H9 (cell line): ENCODE measurements around the gene CSF1R. TPM values are rescaled to one million over a fixed set of nuclear protein-coding genes. Genes with fewer than 3 reads are reported as not detected.

Experiments
- DNase-seq: peaks from one replicate; pipeline ENCODE4 v3.0.0-alpha.2; 2017
- H2AFZ ChIP-seq: one replicate; pipeline ENCODE4 v1.6.1; 2013; ENCODE audit warnings: mild to moderate bottlenecking, low read length, control low read depth, moderate library complexity
- H2AK5ac ChIP-seq: 2 replicates; pipeline ENCODE4 v1.6.1; 2013; ENCODE audit warnings: low read length, control low read depth, mixed read lengths; ENCODE audit not compliant: insufficient read length
- H2BK120ac ChIP-seq: one replicate; pipeline ENCODE4 v1.6.1; 2013; ENCODE audit warnings: low read depth, mild to moderate bottlenecking, low read length, control low read depth, inconsistent platforms; ENCODE audit not compliant: poor library complexity, severe bottlenecking
- H2BK12ac ChIP-seq: 2 replicates; pipeline ENCODE4 v1.6.1; 2013; ENCODE audit warnings: low read length, control low read depth, mixed read lengths, low read depth; ENCODE audit not compliant: insufficient read length
- H2BK15ac ChIP-seq: 2 replicates; pipeline ENCODE4 v1.6.1; 2013; ENCODE audit warnings: low read depth, low read length, control low read depth
- H2BK20ac ChIP-seq: one replicate; pipeline ENCODE4 v1.6.1; 2013; ENCODE audit warnings: low read depth, mild to moderate bottlenecking, low read length, control low read depth, inconsistent platforms; ENCODE audit not compliant: poor library complexity, severe bottlenecking
- H2BK5ac ChIP-seq: 2 replicates; pipeline ENCODE4 v1.6.1; 2013; ENCODE audit warnings: low read length, control low read depth, mixed read lengths; ENCODE audit not compliant: insufficient read length
- H3K14ac ChIP-seq: 2 replicates; pipeline ENCODE4 v1.6.1; 2013; ENCODE audit warnings: low read length, control low read depth; ENCODE audit not compliant: insufficient read depth
- H3K18ac ChIP-seq: 2 replicates; pipeline ENCODE4 v1.6.1; 2013; ENCODE audit warnings: low read depth, mild to moderate bottlenecking, mixed read lengths, low read length, control low read depth; ENCODE audit not compliant: insufficient read length
- H3K23ac ChIP-seq: 2 replicates; pipeline ENCODE4 v1.6.1; 2013; ENCODE audit warnings: low read length, control low read depth, mixed read lengths, low read depth; ENCODE audit not compliant: insufficient read length
- H3K23me2 ChIP-seq: 2 replicates; pipeline ENCODE4 v1.6.1; 2013; ENCODE audit warnings: low read depth, mild to moderate bottlenecking, mixed read lengths, low read length, control low read depth; ENCODE audit not compliant: insufficient read length, poor library complexity, severe bottlenecking
- H3K27ac ChIP-seq: 2 replicates; pipeline ENCODE4 v1.5.1; 2013; ENCODE audit warnings: low read length, control low read depth, mixed read lengths, low read depth; ENCODE audit not compliant: insufficient read length
- H3K27me3 ChIP-seq: 2 replicates; pipeline ENCODE4 v1.6.1; 2013; ENCODE audit warnings: low read length, control low read depth, inconsistent platforms; ENCODE audit not compliant: insufficient read depth
- H3K4ac ChIP-seq: 2 replicates; pipeline ENCODE4 v1.6.1; 2013; ENCODE audit warnings: low read depth, mild to moderate bottlenecking, control low read depth, inconsistent platforms, low read length, moderate library complexity
- H3K4me1 ChIP-seq: 2 replicates; pipeline ENCODE4 v1.6.1; 2013; ENCODE audit warnings: low read length, control low read depth, inconsistent platforms; ENCODE audit not compliant: insufficient read depth
- H3K4me2 ChIP-seq: 2 replicates; pipeline ENCODE4 v1.6.1; 2013; ENCODE audit warnings: low read length, control low read depth, mixed read lengths; ENCODE audit not compliant: insufficient read length, insufficient read depth
- H3K56ac ChIP-seq: 2 replicates; pipeline ENCODE4 v1.6.1; 2013; ENCODE audit warnings: low read depth, mild to moderate bottlenecking, mixed read lengths, low read length, control low read depth; ENCODE audit not compliant: insufficient read length
- H3K79me1 ChIP-seq: 2 replicates; pipeline ENCODE4 v1.6.1; 2013; ENCODE audit warnings: low read depth, mild to moderate bottlenecking, moderate library complexity, low read length, control low read depth, inconsistent platforms; ENCODE audit not compliant: insufficient read depth, poor library complexity, severe bottlenecking
- H3K79me2 ChIP-seq: 2 replicates; pipeline ENCODE4 v1.6.1; 2013; ENCODE audit warnings: low read length, control low read depth, inconsistent platforms; ENCODE audit not compliant: insufficient read depth
- H3K9ac ChIP-seq: 2 replicates; pipeline ENCODE4 v1.6.1; 2013; ENCODE audit warnings: low read length, control low read depth, mixed read lengths; ENCODE audit not compliant: insufficient read length; ENCODE audit errors: extremely low read depth
- H3K9me3 ChIP-seq: one replicate; pipeline ENCODE4 v1.6.1; 2013; ENCODE audit warnings: low read depth, low read length, inconsistent platforms; ENCODE audit not compliant: control insufficient read depth
- H3T11ph ChIP-seq: one replicate; pipeline ENCODE4 v1.6.1; 2013; ENCODE audit warnings: mild to moderate bottlenecking, low read length, control low read depth, inconsistent platforms
- H4K20me1 ChIP-seq: one replicate; pipeline ENCODE4 v1.6.1; 2013; ENCODE audit not compliant: control insufficient read depth, insufficient read length, insufficient read depth
- H4K5ac ChIP-seq: 2 replicates; pipeline ENCODE4 v1.6.1; 2013; ENCODE audit warnings: low read depth, mild to moderate bottlenecking, mixed read lengths, low read length, control low read depth; ENCODE audit not compliant: insufficient read length
- H4K8ac ChIP-seq: replicated peaks from 2 replicates; pipeline ENCODE4 v1.6.1; 2013; ENCODE audit warnings: low read length, control low read depth, mixed read lengths, low read depth; ENCODE audit not compliant: insufficient read length
- H4K91ac ChIP-seq: 2 replicates; pipeline ENCODE4 v1.6.1; 2013; ENCODE audit warnings: low read depth, mild to moderate bottlenecking, moderate library complexity, mixed read lengths, low read length, control low read depth; ENCODE audit not compliant: insufficient read length
- H3K27ac Mint-ChIP-seq, 3 experiments: 2 replicates in 2 of 3; 3 replicates in 1 of 3; pipeline ENCODE4 v1.8.0; 2020 to 2021; ENCODE audit warnings: mixed read lengths in 3 of 3, mild to moderate bottlenecking in 1 of 3, moderate library complexity in 1 of 3
- H3K27me3 Mint-ChIP-seq: 2 replicates; pipeline ENCODE4 v1.8.0; 2021; ENCODE audit warnings: low read depth, mild to moderate bottlenecking, moderate library complexity, mixed read lengths
- H3K36me3 Mint-ChIP-seq, 3 experiments: 2 replicates in 2 of 3; 3 replicates in 1 of 3; pipeline ENCODE4 v1.8.0; 2020 to 2021; ENCODE audit warnings: low read depth in 3 of 3, mixed read lengths in 3 of 3; ENCODE audit not compliant: insufficient read depth in 1 of 3
- H3K4me1 Mint-ChIP-seq, 2 experiments: 2 replicates each; pipeline ENCODE4 v1.8.0; 2020; ENCODE audit warnings: mixed read lengths in 2 of 2
- H3K4me3 Mint-ChIP-seq, 2 experiments: 2 replicates in 1 of 2; 3 replicates in 1 of 2; pipeline ENCODE4 v1.8.0; 2020 to 2021; ENCODE audit warnings: mild to moderate bottlenecking in 2 of 2, mixed read lengths in 2 of 2, moderate library complexity in 1 of 2
- H3K9me3 Mint-ChIP-seq, 2 experiments: 2 replicates in 1 of 2; 3 replicates in 1 of 2; pipeline ENCODE4 v1.8.0; 2020; ENCODE audit warnings: mild to moderate bottlenecking in 2 of 2, mixed read lengths in 2 of 2, moderate library complexity in 1 of 2
- WGBS: extraction: QIAGEN DNeasy Blood & Tissue Kit; methylation state at CpG from one replicate; pipeline ENCODE4 v1.1.7; 2013; ENCODE audit warnings: missing lambda C conversion rate, low lambda C conversion rate, mixed read lengths; ENCODE audit not compliant: insufficient read length; ENCODE audit errors: extremely low coverage; 5-methylcytosine and 5-hydroxymethylcytosine counted together
- total RNA-seq: library from RNA; stranded (reverse); gene quantifications from 2 replicates; pipeline ENCODE4 v1.2.1, GENCODE V29; 2021
- TF ChIP-seq, protein P1 (sequence below): fragments of 200-600 bp; sonication (generic); conservative IDR thresholded peaks from 3 replicates; pipeline ENCODE4 v1.8.0; 2021; ENCODE audit warnings: antibody characterized with exemption, mild to moderate bottlenecking

CSF1R gene
- total RNA-seq, 1 experiment from 2014 or later: 0.13 TPM

DNA sequence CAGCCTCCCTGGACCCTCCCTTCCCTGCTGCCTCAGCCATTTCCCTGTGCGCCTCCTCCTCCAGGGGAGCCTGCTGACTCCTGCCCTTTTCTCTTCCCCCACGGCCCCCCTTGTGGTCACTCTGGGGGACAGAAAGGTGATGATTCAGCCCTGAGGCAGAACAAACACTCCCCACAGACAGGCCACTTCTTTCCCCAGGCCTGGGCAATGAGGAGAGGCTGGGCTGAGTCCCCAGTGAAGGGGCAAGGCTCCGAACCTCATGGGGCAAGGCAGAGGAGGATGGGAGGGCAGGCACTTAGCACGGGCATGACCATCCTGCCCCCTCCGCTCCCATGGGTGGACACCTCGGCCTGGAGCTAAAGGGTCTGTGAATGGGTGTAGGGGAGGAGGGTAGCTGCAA is 21.0 kb downstream of the CSF1R start:
- Histone ChIP-seq H3K23ac (no peak overlapping the region), H4K5ac (no peak overlapping the region), H3K27ac (no peak overlapping the region), H3T11ph (no peak overlapping the region), H2AFZ (no peak overlapping the region), H3K4ac (no peak overlapping the region), H3K4me2 (no peak overlapping the region), H4K91ac (no peak overlapping the region), H3K79me1 (no peaks in the 10 kb centered on the region), H2BK5ac (no peak overlapping the region), H2AK5ac (no peak overlapping the region), H2BK15ac (no peak overlapping the region), H4K20me1 (no peaks in the 10 kb centered on the region), H3K18ac (no peak overlapping the region), H3K9ac (no peak overlapping the region), H3K4me1 (no peaks in the 10 kb centered on the region), H4K8ac (no peak overlapping the region), H3K79me2 (no peaks in the 10 kb centered on the region), H2BK20ac (no peak overlapping the region), H3K23me2 (no peaks in the 10 kb centered on the region), H2BK120ac (no peak overlapping the region), H3K56ac (no peak overlapping the region), H3K27me3 (no peaks in the 10 kb centered on the region), H3K14ac (no peak overlapping the region), H2BK12ac (no peak overlapping the region), H3K9me3 (no peaks in the 10 kb centered on the region)
- Mint-ChIP-seq H3K9me3 (no peaks in the 10 kb centered on the region; a peak in 1 of 5 replicates), H3K4me3 (no peak overlapping the region), H3K27ac (peak overlapping the region in 1 of 3 experiments; percentile 53; a peak in 1 of 7 replicates), H3K4me1 (peaks cover 5 to 21% of the 10 kb centered on the region in 2 experiments; a peak in 3 of 4 replicates), H3K36me3 (no peaks in the 10 kb centered on the region), H3K27me3 (peaks cover 26% of the 10 kb centered on the region)
- no CpG with 5 or more reads among the region's 6 CpGs for WGBS
- TF ChIP-seq, protein P1, sequence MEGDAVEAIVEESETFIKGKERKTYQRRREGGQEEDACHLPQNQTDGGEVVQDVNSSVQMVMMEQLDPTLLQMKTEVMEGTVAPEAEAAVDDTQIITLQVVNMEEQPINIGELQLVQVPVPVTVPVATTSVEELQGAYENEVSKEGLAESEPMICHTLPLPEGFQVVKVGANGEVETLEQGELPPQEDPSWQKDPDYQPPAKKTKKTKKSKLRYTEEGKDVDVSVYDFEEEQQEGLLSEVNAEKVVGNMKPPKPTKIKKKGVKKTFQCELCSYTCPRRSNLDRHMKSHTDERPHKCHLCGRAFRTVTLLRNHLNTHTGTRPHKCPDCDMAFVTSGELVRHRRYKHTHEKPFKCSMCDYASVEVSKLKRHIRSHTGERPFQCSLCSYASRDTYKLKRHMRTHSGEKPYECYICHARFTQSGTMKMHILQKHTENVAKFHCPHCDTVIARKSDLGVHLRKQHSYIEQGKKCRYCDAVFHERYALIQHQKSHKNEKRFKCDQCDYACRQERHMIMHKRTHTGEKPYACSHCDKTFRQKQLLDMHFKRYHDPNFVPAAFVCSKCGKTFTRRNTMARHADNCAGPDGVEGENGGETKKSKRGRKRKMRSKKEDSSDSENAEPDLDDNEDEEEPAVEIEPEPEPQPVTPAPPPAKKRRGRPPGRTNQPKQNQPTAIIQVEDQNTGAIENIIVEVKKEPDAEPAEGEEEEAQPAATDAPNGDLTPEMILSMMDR: 0 out of 3 replicates have a peak, but pooled peaks have one; percentile 15
- DNase-seq: no peak
